Ishikawa (cell line): ENCODE data around the gene GABRG3.

Source experiments
- CEBPB ChIP-seq: IDR thresholded peaks from 2 replicates; pipeline ENCODE4 v1.6.1; 2012
- CREB1 ChIP-seq: IDR thresholded peaks from 2 replicates; pipeline ENCODE4 v1.6.1; 2012; ENCODE audit warnings: low read depth
- EGR1 ChIP-seq: IDR thresholded peaks from 2 replicates; pipeline ENCODE4 v1.6.1; 2012
- EP300 ChIP-seq: IDR thresholded peaks from 2 replicates; pipeline ENCODE4 v1.6.1; 2012; ENCODE audit warnings: borderline replicate concordance
- RAD21 ChIP-seq: IDR thresholded peaks from 2 replicates; pipeline ENCODE4 v1.6.1; 2012; ENCODE audit warnings: low read depth
- REST ChIP-seq: IDR thresholded peaks from 2 replicates; pipeline ENCODE4 v1.6.1; 2012; ENCODE audit warnings: low read depth, mild to moderate bottlenecking
- TEAD4 ChIP-seq: IDR thresholded peaks from 2 replicates; pipeline ENCODE4 v1.6.1; 2012
- YY1 ChIP-seq: IDR thresholded peaks from 2 replicates; pipeline ENCODE4 v1.6.1; 2012; ENCODE audit warnings: low read depth
- TF ChIP-seq, protein P1 (sequence below): IDR thresholded peaks from 2 replicates; pipeline ENCODE4 v1.6.1; 2012

- TF ChIP-seq EP300: no peak
- TF ChIP-seq REST: no peak
- no peak for TF ChIP-seq TEAD4
- no peak for TF ChIP-seq CREB1
- TF ChIP-seq EGR1: no peak
- TF ChIP-seq RAD21: no peak
- no peak for TF ChIP-seq YY1
- TF ChIP-seq CEBPB: no peak
- TF ChIP-seq, protein P1, sequence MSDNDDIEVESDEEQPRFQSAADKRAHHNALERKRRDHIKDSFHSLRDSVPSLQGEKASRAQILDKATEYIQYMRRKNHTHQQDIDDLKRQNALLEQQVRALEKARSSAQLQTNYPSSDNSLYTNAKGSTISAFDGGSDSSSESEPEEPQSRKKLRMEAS: no peak
Measured at GRCh38 chr15:27074179-27074578, 103.2 kb downstream of the GABRG3 start.
